NCI-H69 (cell line): ENCODE results near the gene WDFY3.

Experiments
- DNase-seq: peaks from one replicate; lab custom pipeline; 2025; lab: John Stamatoyannopoulos, UW

WDFY3 gene

GRCh38 chr4:84944947-84945346, 21.5 kb downstream of the WDFY3 start:
- no peak for DNase-seq

GRCh38 chr4:84940960-84941359, 25.5 kb downstream of the WDFY3 start:
- no peak for DNase-seq

GRCh38 chr4:84939113-84939512, 27.4 kb downstream of the WDFY3 start:
- DNase-seq: no peak

- DNase-seq: no peak
These were observed 28.2 kb downstream of the WDFY3 start for GRCh38 chr4:84938316-84938715.

GRCh38 chr4:84937381-84937977, 29.0 kb downstream of the WDFY3 start:
- DNase-seq: no peak

GRCh38 chr4:84936123-84936522, 30.4 kb downstream of the WDFY3 start:
- DNase-seq: no peak

GRCh38 chr4:84932462-84932861, 34.0 kb downstream of the WDFY3 start:
- DNase-seq: no peak

GRCh38 chr4:84931961-84932360, 34.5 kb downstream of the WDFY3 start:
- DNase-seq: no peak

GRCh38 chr4:84931274-84931673, 35.2 kb downstream of the WDFY3 start:
- DNase-seq: no peak

- no peak for DNase-seq
These were observed 38.4 kb downstream of the WDFY3 start for GRCh38 chr4:84928089-84928488.

- peak; percentile 12 for DNase-seq
These were observed 39.1 kb downstream of the WDFY3 start for GRCh38 chr4:84927428-84927827.

- DNase-seq: no peak
These were observed 40.9 kb downstream of the WDFY3 start for GRCh38 chr4:84925558-84925957.

GRCh38 chr4:84924434-84924833, 42.1 kb downstream of the WDFY3 start:
- no peak for DNase-seq

GRCh38 chr4:84920617-84921016, 45.9 kb downstream of the WDFY3 start:
- DNase-seq: no peak

GRCh38 chr4:84917869-84918600, 48.5 kb downstream of the WDFY3 start:
- DNase-seq: no peak

- no peak for DNase-seq
These were observed 49.2 kb downstream of the WDFY3 start for GRCh38 chr4:84917086-84917821.

- no peak for DNase-seq
These were observed 50.3 kb downstream of the WDFY3 start for GRCh38 chr4:84916227-84916626.

- DNase-seq: no peak
These were observed 51.1 kb downstream of the WDFY3 start for GRCh38 chr4:84915396-84915780.

GRCh38 chr4:84914686-84915395, 51.6 kb downstream of the WDFY3 start:
- no peak for DNase-seq

- no peak for DNase-seq
These were observed 53.3 kb downstream of the WDFY3 start for GRCh38 chr4:84913176-84913575.

- no peak for DNase-seq
These were observed 53.7 kb downstream of the WDFY3 start for GRCh38 chr4:84912741-84913140.

GRCh38 chr4:84908876-84909275, 57.6 kb downstream of the WDFY3 start:
- DNase-seq: no peak

- DNase-seq: peak; percentile 55
These were observed 59.3 kb downstream of the WDFY3 start for GRCh38 chr4:84907145-84907544.
